Measurements from ENCODE around the gene BCR. TPM values are rescaled to one million over a fixed set of nuclear protein-coding genes. Genes with fewer than 3 reads are reported as not detected.

The BCR gene
- total RNA-seq, 2 donors from 2014 or later: 102 to 172 TPM

GRCh38 chr22:23282986-23283385 is 102.7 kb downstream of the BCR start:
- H3K9me3 ChIP-seq (ENCODE audit: control insufficient read depth, low read length): no peaks in the 10 kb centered on the region
- WGBS, 2 experiments (ENCODE audit: insufficient coverage in 1 of 2, insufficient read length in 1 of 2): 94 to 97% methylated on average over 11 of the region's 11 CpGs
- DNase-seq: no peak
- no peaks in the 10 kb centered on the region for H3K9me3 Mint-ChIP-seq
- H3K4me3 ChIP-seq (ENCODE audit: low read length): no peak overlapping the region
- H3K27ac Mint-ChIP-seq: no peak overlapping the region
- H3K4me1 Mint-ChIP-seq: no peaks in the 10 kb centered on the region
- H3K36me3 ChIP-seq (ENCODE audit: control insufficient read depth, insufficient read depth, low read length): peaks cover 73% of the 10 kb centered on the region
- H3K9ac ChIP-seq (ENCODE audit: extremely low read depth, low read length, poor library complexity, severe bottlenecking): no peak overlapping the region
- H3K27me3 ChIP-seq (ENCODE audit: control insufficient read depth, insufficient read depth, low read length, poor library complexity, severe bottlenecking): no peaks in the 10 kb centered on the region
- TF ChIP-seq CTCF (conservative IDR thresholded peaks at IDR 0.05): no peak
- no peak overlapping the region for H3K4me3 Mint-ChIP-seq
- H3K36me3 Mint-ChIP-seq (ENCODE audit: low read depth): peaks cover 32% of the 10 kb centered on the region
- no peak overlapping the region for H3K27ac ChIP-seq (ENCODE audit: low read depth, low read length)
- no peaks in the 10 kb centered on the region for H3K4me1 ChIP-seq (ENCODE audit: control insufficient read depth, insufficient read depth, low read length)
- no peaks in the 10 kb centered on the region for H3K27me3 Mint-ChIP-seq (ENCODE audit: insufficient read depth)

- no peak for TF ChIP-seq CTCF (conservative IDR thresholded peaks at IDR 0.05)
- no peaks in the 10 kb centered on the region for H3K27me3 Mint-ChIP-seq (ENCODE audit: insufficient read depth)
- H3K36me3 Mint-ChIP-seq (ENCODE audit: low read depth): peaks cover 30% of the 10 kb centered on the region
- H3K27me3 ChIP-seq (ENCODE audit: control insufficient read depth, insufficient read depth, low read length, poor library complexity, severe bottlenecking): no peaks in the 10 kb centered on the region
- H3K27ac Mint-ChIP-seq: no peak overlapping the region
- no peak for DNase-seq
- peaks cover 73% of the 10 kb centered on the region for H3K36me3 ChIP-seq (ENCODE audit: control insufficient read depth, insufficient read depth, low read length)
- no peaks in the 10 kb centered on the region for H3K9me3 ChIP-seq (ENCODE audit: control insufficient read depth, low read length)
- no peaks in the 10 kb centered on the region for H3K9me3 Mint-ChIP-seq
- no peak overlapping the region for H3K27ac ChIP-seq (ENCODE audit: low read depth, low read length)
- H3K4me3 Mint-ChIP-seq: no peak overlapping the region
- no peak overlapping the region for H3K4me3 ChIP-seq (ENCODE audit: low read length)
- H3K4me1 ChIP-seq (ENCODE audit: control insufficient read depth, insufficient read depth, low read length): no peaks in the 10 kb centered on the region
- no peak overlapping the region for H3K9ac ChIP-seq (ENCODE audit: extremely low read depth, low read length, poor library complexity, severe bottlenecking)
- no peaks in the 10 kb centered on the region for H3K4me1 Mint-ChIP-seq
- WGBS, 2 experiments (ENCODE audit: insufficient coverage in 1 of 2, insufficient read length in 1 of 2): 94 to 96% methylated on average over 13 to 22 of the region's 22 CpGs
These were observed 103.5 kb downstream of the BCR start for GRCh38 chr22:23283591-23284503.

- no peak overlapping the region for H3K4me3 Mint-ChIP-seq
- no peaks in the 10 kb centered on the region for H3K27me3 ChIP-seq (ENCODE audit: control insufficient read depth, insufficient read depth, low read length, poor library complexity, severe bottlenecking)
- no peaks in the 10 kb centered on the region for H3K9me3 ChIP-seq (ENCODE audit: control insufficient read depth, low read length)
- no peaks in the 10 kb centered on the region for H3K9me3 Mint-ChIP-seq
- no peak overlapping the region for H3K4me3 ChIP-seq (ENCODE audit: low read length)
- H3K4me1 ChIP-seq (ENCODE audit: control insufficient read depth, insufficient read depth, low read length): no peaks in the 10 kb centered on the region
- WGBS, 2 experiments (ENCODE audit: insufficient coverage in 1 of 2, insufficient read length in 1 of 2): 93 to 96% methylated on average over 8 to 10 of the region's 10 CpGs
- H3K9ac ChIP-seq (ENCODE audit: extremely low read depth, low read length, poor library complexity, severe bottlenecking): no peak overlapping the region
- H3K27ac ChIP-seq (ENCODE audit: low read depth, low read length): no peak overlapping the region
- no peak for DNase-seq
- no peaks in the 10 kb centered on the region for H3K4me1 Mint-ChIP-seq
- peaks cover 29% of the 10 kb centered on the region for H3K36me3 Mint-ChIP-seq (ENCODE audit: low read depth)
- no peak overlapping the region for H3K27ac Mint-ChIP-seq
- no peak for TF ChIP-seq CTCF (conservative IDR thresholded peaks at IDR 0.05)
- peaks cover 79% of the 10 kb centered on the region for H3K36me3 ChIP-seq (ENCODE audit: control insufficient read depth, insufficient read depth, low read length)
- no peaks in the 10 kb centered on the region for H3K27me3 Mint-ChIP-seq (ENCODE audit: insufficient read depth)
These were observed 104.3 kb downstream of the BCR start for GRCh38 chr22:23284504-23285033.
